ENCODE results near the gene PLA2G15.

- TF ChIP-seq EZH2phosphoT487 (IDR thresholded peaks at IDR 0.05; ENCODE audit: insufficient read depth, low read depth) (no peak), EZH2 (IDR thresholded peaks at IDR 0.05; ENCODE audit: insufficient read depth, poor library complexity, severe bottlenecking) (no peak)
Observed at GRCh38 chr16:68200088-68200783, 44.9 kb upstream of the PLA2G15 start.

Data from GM23248 (cell line).